Uterine smooth muscle cell (primary cell): ENCODE measurements around the gene TMEM97. TPM values are rescaled to one million over a fixed set of nuclear protein-coding genes. Genes with fewer than 3 reads are reported as not detected.

Experiments
- total RNA-seq: library from RNA; depleted of rRNA; stranded (reverse); fragments of >200 nt; gene quantifications from 2 replicates; pipeline ENCODE4 v1.2.3, GENCODE V29; 2014

Gene TMEM97
- total RNA-seq: 20.5 and 28.0 TPM in 2 replicates

GRCh38 chr17:28318759-28319597 lies at the start of gene TMEM97:
Gene TMEM97, plus strand, starts transcription at chr17:28319200. Its CDS starts 40 bp downstream, at chr17:28319240.

GRCh38 chr17:28335201-28335958 lies 16.4 kb downstream of the TMEM97 start, which contains the start of the genes IFT20 and TNFAIP1:
Gene IFT20, minus strand, starts transcription at chr17:28335472. Its CDS starts 3,487 bp downstream, at chr17:28331985.
Gene TNFAIP1, plus strand, starts transcription at chr17:28335761. Its CDS starts 3,761 bp downstream, at chr17:28339522.

GRCh38 chr17:28357061-28357900 lies 38.3 kb downstream of the TMEM97 start, which contains the start of gene POLDIP2:
Gene POLDIP2, minus strand, starts transcription at chr17:28357527. Its CDS starts 79 bp downstream, at chr17:28357448.

GRCh38 chr17:28364665-28365363 lies 45.8 kb downstream of the TMEM97 start, which contains the start of gene SEBOX:
Gene SEBOX, minus strand, starts transcription at chr17:28365199. Its CDS starts 48 bp downstream, at chr17:28365151.

GRCh38 chr17:28370035-28370743 lies 51.2 kb downstream of the TMEM97 start, which contains the start of gene VTN:
Gene VTN, minus strand, starts transcription at chr17:28370307. Its CDS starts 104 bp downstream, at chr17:28370203.

GRCh38 chr17:28371245-28372202 lies 52.5 kb downstream of the TMEM97 start, which contains the start of gene SARM1:
Gene SARM1, plus strand, starts transcription at chr17:28371694. Its CDS starts 339 bp downstream, at chr17:28372033.

Other genes starting within 250 kb of the TMEM97 start
- gene IFT20, start 16.3 kb downstream of the TMEM97 start, total RNA-seq: 40.8 and 52.0 TPM in 2 replicates
- gene TNFAIP1, start 16.6 kb downstream of the TMEM97 start, total RNA-seq: 15.9 and 17.7 TPM in 2 replicates
- gene POLDIP2, start 38.3 kb downstream of the TMEM97 start, total RNA-seq: 70.9 and 82.6 TPM in 2 replicates
- not detected in 2 replicates for gene SEBOX, start 46.0 kb downstream of the TMEM97 start, total RNA-seq
- 0.11 and 0.12 TPM in 2 replicates for gene VTN, start 51.1 kb downstream of the TMEM97 start, total RNA-seq
- gene SARM1, start 52.5 kb downstream of the TMEM97 start, total RNA-seq: 7.2 and 9.0 TPM in 2 replicates
- 3.1 and 5.5 TPM in 2 replicates for gene SLC46A1, start 87.0 kb downstream of the TMEM97 start, total RNA-seq
- not detected in 2 replicates for gene SLC13A2, start 154.4 kb downstream of the TMEM97 start, total RNA-seq
- gene FOXN1, start 187.1 kb downstream of the TMEM97 start, total RNA-seq: under 0.01 TPM in 1 of 2 replicates, not detected in the other
- gene UNC119, start 233.4 kb downstream of the TMEM97 start, total RNA-seq: 14.1 and 23.4 TPM in 2 replicates